ENCODE measurements around the gene PALMD.

The PALMD gene

DNA sequence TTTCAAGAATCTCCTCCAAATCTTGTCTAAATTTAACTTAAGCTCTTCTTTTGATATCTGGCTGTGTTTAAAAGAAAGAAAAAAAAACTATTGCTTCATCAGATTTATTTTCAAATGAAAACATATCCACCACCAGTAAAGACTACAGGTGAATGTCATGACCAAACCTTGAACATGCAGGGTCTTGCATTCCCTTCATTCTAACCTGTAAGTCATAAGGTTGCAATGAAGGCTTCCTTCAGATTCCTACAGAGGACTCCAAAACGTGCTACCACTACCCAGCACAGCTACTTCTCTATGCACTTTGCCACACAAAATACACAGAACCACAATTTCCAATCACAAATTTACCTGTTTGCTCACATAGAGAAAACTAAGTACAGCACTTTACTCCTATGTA lies 94.2 kb downstream of the PALMD start:
- no peaks in the 10 kb centered on the region for H3K9me3 ChIP-seq
- DNase-seq: no peak
- H3K4me1 ChIP-seq: no peaks in the 10 kb centered on the region
- H3K36me3 ChIP-seq: peaks cover 0 to 16% (median 16%) of the 10 kb centered on the region in 3 donors
- H3K27me3 ChIP-seq: no peaks in the 10 kb centered on the region
- TF ChIP-seq, protein P1, sequence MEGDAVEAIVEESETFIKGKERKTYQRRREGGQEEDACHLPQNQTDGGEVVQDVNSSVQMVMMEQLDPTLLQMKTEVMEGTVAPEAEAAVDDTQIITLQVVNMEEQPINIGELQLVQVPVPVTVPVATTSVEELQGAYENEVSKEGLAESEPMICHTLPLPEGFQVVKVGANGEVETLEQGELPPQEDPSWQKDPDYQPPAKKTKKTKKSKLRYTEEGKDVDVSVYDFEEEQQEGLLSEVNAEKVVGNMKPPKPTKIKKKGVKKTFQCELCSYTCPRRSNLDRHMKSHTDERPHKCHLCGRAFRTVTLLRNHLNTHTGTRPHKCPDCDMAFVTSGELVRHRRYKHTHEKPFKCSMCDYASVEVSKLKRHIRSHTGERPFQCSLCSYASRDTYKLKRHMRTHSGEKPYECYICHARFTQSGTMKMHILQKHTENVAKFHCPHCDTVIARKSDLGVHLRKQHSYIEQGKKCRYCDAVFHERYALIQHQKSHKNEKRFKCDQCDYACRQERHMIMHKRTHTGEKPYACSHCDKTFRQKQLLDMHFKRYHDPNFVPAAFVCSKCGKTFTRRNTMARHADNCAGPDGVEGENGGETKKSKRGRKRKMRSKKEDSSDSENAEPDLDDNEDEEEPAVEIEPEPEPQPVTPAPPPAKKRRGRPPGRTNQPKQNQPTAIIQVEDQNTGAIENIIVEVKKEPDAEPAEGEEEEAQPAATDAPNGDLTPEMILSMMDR (IDR thresholded peaks at IDR 0.05): no peak
- H3K4me3 ChIP-seq: no peak overlapping the region
- intact Hi-C loops (cut with DNase I; ENCODE audit: low total_unique reads): no loop called here
- H3K27ac ChIP-seq: no peak overlapping the region

Data from tibial artery (tissue), 4 donors.